ENCODE measurements around the gene LRP5. TPM values are rescaled to one million over a fixed set of nuclear protein-coding genes. Genes with fewer than 3 reads are reported as not detected.

Gene LRP5
- total and polyA plus RNA-seq, 3 donors from 2014 or later = 15.7 to 21.3 (median 20.6) TPM

GRCh38 chr11:68270196-68271022 is 42.0 kb upstream of the LRP5 start:
- Histone ChIP-seq H3K4me1 (peaks cover 23% of the 10 kb centered on the region), H3K27ac (peak overlapping the region in 1 of 2 donors; percentile 86)
- intact Hi-C loops (cut with DNase I; ENCODE audit: low total_unique reads) = no loop called here

GRCh38 chr11:68271023-68271780 is 41.2 kb upstream of the LRP5 start:
- Histone ChIP-seq H3K4me3 (peak overlapping the region; percentile 73 to 95), H3K9me3 (no peaks in the 10 kb centered on the region), H3K4me1 (peaks cover 23% of the 10 kb centered on the region), H3K27me3 (no peaks in the 10 kb centered on the region), H3K36me3 (ENCODE audit: low read depth, missing control alignments) (no peaks in the 10 kb centered on the region), H3K27ac (peak overlapping the region; percentile 86 to 89)
- DNase-seq = peak; percentile 74
- intact Hi-C loops (cut with DNase I; ENCODE audit: low total_unique reads) = no loop called here
- WGBS, 2 donors = 1 to 2% methylated on average over 23 of the region's 23 CpGs
- TF ChIP-seq POLR2A (IDR thresholded peaks at IDR 0.05) = no peak
- TF ChIP-seq, protein P1, sequence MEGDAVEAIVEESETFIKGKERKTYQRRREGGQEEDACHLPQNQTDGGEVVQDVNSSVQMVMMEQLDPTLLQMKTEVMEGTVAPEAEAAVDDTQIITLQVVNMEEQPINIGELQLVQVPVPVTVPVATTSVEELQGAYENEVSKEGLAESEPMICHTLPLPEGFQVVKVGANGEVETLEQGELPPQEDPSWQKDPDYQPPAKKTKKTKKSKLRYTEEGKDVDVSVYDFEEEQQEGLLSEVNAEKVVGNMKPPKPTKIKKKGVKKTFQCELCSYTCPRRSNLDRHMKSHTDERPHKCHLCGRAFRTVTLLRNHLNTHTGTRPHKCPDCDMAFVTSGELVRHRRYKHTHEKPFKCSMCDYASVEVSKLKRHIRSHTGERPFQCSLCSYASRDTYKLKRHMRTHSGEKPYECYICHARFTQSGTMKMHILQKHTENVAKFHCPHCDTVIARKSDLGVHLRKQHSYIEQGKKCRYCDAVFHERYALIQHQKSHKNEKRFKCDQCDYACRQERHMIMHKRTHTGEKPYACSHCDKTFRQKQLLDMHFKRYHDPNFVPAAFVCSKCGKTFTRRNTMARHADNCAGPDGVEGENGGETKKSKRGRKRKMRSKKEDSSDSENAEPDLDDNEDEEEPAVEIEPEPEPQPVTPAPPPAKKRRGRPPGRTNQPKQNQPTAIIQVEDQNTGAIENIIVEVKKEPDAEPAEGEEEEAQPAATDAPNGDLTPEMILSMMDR (IDR thresholded peaks at IDR 0.05) = peak; percentile 23 to 35 (median 34)

More at GRCh38 chr11:68270196-68271022, 42.0 kb upstream of the LRP5 start:
- DNase-seq = no peak
- Histone ChIP-seq H3K9me3 (no peaks in the 10 kb centered on the region), H3K36me3 (ENCODE audit: low read depth, missing control alignments) (no peaks in the 10 kb centered on the region), H3K4me3 (peak overlapping the region in 1 of 2 donors; percentile 95), H3K27me3 (no peaks in the 10 kb centered on the region)
- TF ChIP-seq, protein P1 (IDR thresholded peaks at IDR 0.05) = no peak
- TF ChIP-seq POLR2A (IDR thresholded peaks at IDR 0.05) = no peak
- 67 to 68% methylated on average over 8 of the region's 8 CpGs for WGBS, 2 donors

DNA sequence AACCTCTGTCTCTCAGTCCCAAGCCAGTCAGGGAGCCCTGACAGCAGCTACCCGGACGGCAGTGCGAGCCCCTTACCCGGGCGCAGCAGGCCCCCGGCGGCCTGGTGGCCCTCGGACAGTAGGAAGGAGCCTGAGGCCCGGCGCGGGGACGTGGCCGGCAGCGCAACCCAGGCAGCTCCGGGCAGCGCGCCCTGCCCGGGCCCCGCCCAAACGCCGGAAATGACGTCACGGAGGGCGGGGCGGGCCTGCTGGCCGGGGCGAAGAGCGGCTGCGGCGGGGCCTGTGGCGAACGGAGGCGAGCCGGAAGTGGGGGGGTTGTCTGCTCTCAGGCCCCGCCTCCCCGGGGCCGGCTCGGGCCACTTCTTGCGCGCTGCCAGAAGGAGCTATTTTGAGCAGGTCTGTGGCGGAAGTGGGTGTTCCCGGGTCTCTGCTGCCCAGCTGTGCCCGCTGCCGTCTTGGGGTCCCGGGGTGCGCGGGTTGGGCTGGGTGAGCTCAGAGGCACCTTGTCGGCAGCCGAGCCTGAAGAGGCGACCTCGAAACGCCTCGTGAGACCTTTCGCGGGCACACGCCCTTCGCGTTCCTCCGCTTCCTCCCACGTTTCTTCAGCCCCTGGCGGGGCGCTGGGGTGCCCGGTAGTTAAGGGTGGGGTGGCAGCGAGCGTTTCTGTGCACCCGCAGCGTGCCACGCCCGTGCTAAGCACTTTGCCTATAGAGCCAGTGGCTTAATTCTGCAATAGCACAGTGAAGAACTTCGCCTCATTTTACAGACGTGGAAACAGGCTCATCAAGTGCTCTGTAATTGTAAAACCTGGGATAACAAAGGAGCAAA is 40.4 kb upstream of the LRP5 start, which contains the start of gene C11orf24:
Gene C11orf24 (minus strand): TSS at position 193 of the 828 bp plus-strand sequence. CDS start 8,206 bp downstream, outside the sequence.
- Histone ChIP-seq H3K36me3 (ENCODE audit: low read depth, missing control alignments) (no peaks in the 10 kb centered on the region), H3K4me3 (peak within 1 kb of the TSS; percentile 73 to 95), H3K9me3 (no peaks in the 10 kb centered on the region), H3K27me3 (no peaks in the 10 kb centered on the region), H3K4me1 (peaks cover 23% of the 10 kb centered on the region), H3K27ac (peak within 1 kb of the TSS; percentile 86 to 89)
- TF ChIP-seq, protein P1 (IDR thresholded peaks at IDR 0.05) = no peak
- peak; percentile 82 for TF ChIP-seq POLR2A (IDR thresholded peaks at IDR 0.05)
- DNase-seq = peak; percentile 97
- intact Hi-C loops (cut with DNase I; ENCODE audit: low total_unique reads) = no loop called here
- 0 to 1% methylated on average over 16 to 57 of the region's 71 CpGs for WGBS, 2 donors

DNA sequence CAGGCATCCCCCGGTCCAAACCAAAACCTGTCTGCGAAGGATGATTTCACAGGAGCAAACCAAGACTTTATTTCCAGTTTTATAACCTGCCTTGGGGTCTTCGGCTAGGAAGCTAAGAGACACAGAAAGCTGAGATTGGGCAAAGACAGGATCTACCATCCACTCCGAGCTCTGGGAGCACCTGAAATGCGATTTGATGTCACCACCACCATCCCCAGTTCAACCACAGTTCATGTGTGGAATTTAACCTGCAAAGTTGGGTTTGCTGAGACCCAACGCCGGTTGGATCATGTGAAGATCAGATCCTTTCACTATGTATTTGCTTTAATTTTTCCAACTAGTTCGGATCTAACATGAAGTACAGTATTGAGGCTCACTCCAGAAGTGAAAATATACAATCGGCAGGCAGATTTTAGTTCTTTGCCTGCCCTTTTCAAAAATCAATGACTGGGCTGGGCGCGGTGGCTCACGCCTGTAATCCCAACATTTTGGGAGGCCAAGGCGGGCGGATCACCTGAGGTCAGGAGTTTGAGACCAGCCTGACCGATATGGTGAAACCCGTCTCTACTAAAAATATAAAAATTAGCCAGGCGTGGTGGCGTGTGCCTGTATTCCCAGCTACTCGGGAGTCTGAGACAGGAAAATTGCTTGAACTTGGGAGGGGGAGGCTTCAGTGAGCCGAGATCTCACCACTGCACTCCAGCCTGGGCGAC is 39.2 kb upstream of the LRP5 start:
- Histone ChIP-seq H3K4me3 (peak overlapping the region in 1 of 2 donors; percentile 73), H3K27ac (no peak overlapping the region), H3K9me3 (no peaks in the 10 kb centered on the region), H3K36me3 (ENCODE audit: low read depth, missing control alignments) (no peaks in the 10 kb centered on the region), H3K27me3 (no peaks in the 10 kb centered on the region), H3K4me1 (peaks cover 23% of the 10 kb centered on the region)
- no peak for TF ChIP-seq POLR2A (IDR thresholded peaks at IDR 0.05)
- TF ChIP-seq, protein P1 (IDR thresholded peaks at IDR 0.05) = no peak
- 66 to 69% methylated on average over 21 of the region's 21 CpGs for WGBS, 2 donors
- no peak for DNase-seq
- intact Hi-C loops (cut with DNase I; ENCODE audit: low total_unique reads) = no loop called here

Data from testis (tissue), 3 donors.